HepG2 (cell line): ENCODE measurements around the gene NIP7. TPM values are rescaled to one million over a fixed set of nuclear protein-coding genes. Genes with fewer than 3 reads are reported as not detected.

Source experiments
- CAMTA2 ChIP-seq: sonication (generic); formaldehyde crosslinking; IDR thresholded peaks from 2 replicates; pipeline ENCODE4 v1.4.0; 2020; ENCODE audit warnings: mild to moderate bottlenecking, missing genetic modification reagents, borderline replicate concordance
- CCAR2 ChIP-seq: fragments of 200-400 bp; formaldehyde crosslinking; optimal IDR thresholded peaks from 2 replicates; pipeline ENCODE3; 2018; ENCODE audit warnings: low read depth, mild to moderate bottlenecking, low read length, moderate library complexity
- CEBPB ChIP-seq: IDR thresholded peaks from 2 replicates; pipeline ENCODE4 v1.6.1; 2011; ENCODE audit warnings: low read depth, low read length, improper control_type of control experiment, borderline replicate concordance
- E2F5 ChIP-seq: sonication (generic); formaldehyde crosslinking; conservative IDR thresholded peaks from 2 replicates; pipeline ENCODE4 v1.4.0; 2020; ENCODE audit warnings: missing genetic modification reagents
- FOXA3 ChIP-seq: IDR thresholded peaks from 2 replicates; pipeline ENCODE4 v1.6.1; 2016; ENCODE audit warnings: missing genetic modification reagents, missing compliant biosample characterization
- PRDM4 ChIP-seq: sonication (generic); formaldehyde crosslinking; IDR thresholded peaks from 2 replicates; pipeline ENCODE4 v1.9.0; 2021; ENCODE audit warnings: missing genetic modification reagents, borderline replicate concordance
- YY1 ChIP-seq: IDR thresholded peaks from 2 replicates; pipeline ENCODE4 v1.6.1; 2011; ENCODE audit warnings: low read length, low read depth, moderate library complexity, mild to moderate bottlenecking; ENCODE audit not compliant: insufficient read depth, insufficient replicate concordance
- ZNF24 ChIP-seq: fragments of 450-650 bp; IDR thresholded peaks from 2 replicates; pipeline ENCODE4 v1.6.1; 2017; ENCODE audit warnings: antibody characterized with exemption, mild to moderate bottlenecking
- ZNF333 ChIP-seq: sonication (generic); formaldehyde crosslinking; IDR thresholded peaks from 2 replicates; pipeline ENCODE4 v1.4.0; 2020; ENCODE audit warnings: mild to moderate bottlenecking, missing genetic modification reagents, borderline replicate concordance
- ZNF530 ChIP-seq: sonication (generic); formaldehyde crosslinking; IDR thresholded peaks from 2 replicates; pipeline ENCODE4 v1.5.0; 2020; ENCODE audit warnings: low read depth, mild to moderate bottlenecking, missing genetic modification reagents
- ZNF558 ChIP-seq: sonication (generic); formaldehyde crosslinking; IDR thresholded peaks from 2 replicates; pipeline ENCODE4 v1.9.0; 2022; ENCODE audit warnings: mild to moderate bottlenecking, missing genetic modification reagents, borderline replicate concordance
- ZNF75D ChIP-seq: sonication (generic); formaldehyde crosslinking; IDR thresholded peaks from 2 replicates; pipeline ENCODE4 v1.8.1; 2023; ENCODE audit warnings: missing genetic modification reagents, mild to moderate bottlenecking, borderline replicate concordance
- polyA plus RNA-seq, 8 experiments: library from polyadenylated mRNA; depleted of rRNA in 3 of 8; stranded (reverse) in 7 of 8; unstranded in 1 of 8; fragments of >200 nt; fragmentation: Illumina TruSeq in 4 of 8; extraction: Trizol in 4 of 8; gene quantifications; 2 replicates each; pipeline versions ENCODE4 v1.2.1 to v1.2.3, GENCODE V29; 2011 to 2016; ENCODE audit warnings: low read depth in 4 of 8, missing spikeins in 1 of 8, mixed read lengths in 1 of 8; ENCODE audit not compliant: insufficient read depth in 1 of 8
- total RNA-seq, 5 experiments: library from RNA; depleted of rRNA; stranded (reverse); fragments of >200 nt; fragmentation: Illumina TruSeq; extraction: Trizol; gene quantifications; 2 replicates each; pipeline ENCODE4 v1.2.3, GENCODE V29; 2016; ENCODE audit warnings: low read depth in 1 of 5
- TF ChIP-seq, protein P1 (sequence below): sonication (generic); formaldehyde crosslinking; IDR thresholded peaks from 2 replicates; pipeline ENCODE4 v1.8.0; 2022; ENCODE audit warnings: missing genetic modification reagents, mild to moderate bottlenecking, borderline replicate concordance
- TF ChIP-seq, protein P2 (sequence below): sonication (generic); formaldehyde crosslinking; IDR thresholded peaks from 2 replicates; pipeline ENCODE4 v1.4.0; 2020; ENCODE audit warnings: missing genetic modification reagents

Gene NIP7
- total and polyA plus RNA-seq, 2 of the 13 experiments (the other 11 are each of a cell fraction or from before 2014, with no cell fraction given), result 15.3 to 114 TPM

- TF ChIP-seq CEBPB, result no peak
- no peak for TF ChIP-seq ZNF24
- no peak for TF ChIP-seq PRDM4 (CRISPR knock-in tag)
- TF ChIP-seq ZNF75D (CRISPR knock-in tag), result no peak
- TF ChIP-seq, protein P1, sequence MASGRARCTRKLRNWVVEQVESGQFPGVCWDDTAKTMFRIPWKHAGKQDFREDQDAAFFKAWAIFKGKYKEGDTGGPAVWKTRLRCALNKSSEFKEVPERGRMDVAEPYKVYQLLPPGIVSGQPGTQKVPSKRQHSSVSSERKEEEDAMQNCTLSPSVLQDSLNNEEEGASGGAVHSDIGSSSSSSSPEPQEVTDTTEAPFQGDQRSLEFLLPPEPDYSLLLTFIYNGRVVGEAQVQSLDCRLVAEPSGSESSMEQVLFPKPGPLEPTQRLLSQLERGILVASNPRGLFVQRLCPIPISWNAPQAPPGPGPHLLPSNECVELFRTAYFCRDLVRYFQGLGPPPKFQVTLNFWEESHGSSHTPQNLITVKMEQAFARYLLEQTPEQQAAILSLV (CRISPR knock-in tag), result no peak; the same call in 1 of the 2 replicates
- peak; percentile 73 for TF ChIP-seq FOXA3 (CRISPR knock-in tag)
- TF ChIP-seq YY1, result peak; percentile 58
- TF ChIP-seq, protein P2, sequence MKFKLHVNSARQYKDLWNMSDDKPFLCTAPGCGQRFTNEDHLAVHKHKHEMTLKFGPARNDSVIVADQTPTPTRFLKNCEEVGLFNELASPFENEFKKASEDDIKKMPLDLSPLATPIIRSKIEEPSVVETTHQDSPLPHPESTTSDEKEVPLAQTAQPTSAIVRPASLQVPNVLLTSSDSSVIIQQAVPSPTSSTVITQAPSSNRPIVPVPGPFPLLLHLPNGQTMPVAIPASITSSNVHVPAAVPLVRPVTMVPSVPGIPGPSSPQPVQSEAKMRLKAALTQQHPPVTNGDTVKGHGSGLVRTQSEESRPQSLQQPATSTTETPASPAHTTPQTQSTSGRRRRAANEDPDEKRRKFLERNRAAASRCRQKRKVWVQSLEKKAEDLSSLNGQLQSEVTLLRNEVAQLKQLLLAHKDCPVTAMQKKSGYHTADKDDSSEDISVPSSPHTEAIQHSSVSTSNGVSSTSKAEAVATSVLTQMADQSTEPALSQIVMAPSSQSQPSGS (CRISPR knock-in tag), result peak; percentile 48; the same call in 1 of the 2 replicates
- no peak for TF ChIP-seq CCAR2
- TF ChIP-seq ZNF333 (CRISPR knock-in tag), result no peak
- TF ChIP-seq ZNF530, result no peak
- no peak for TF ChIP-seq E2F5 (CRISPR knock-in tag)
- no peak for TF ChIP-seq ZNF558 (CRISPR knock-in tag)
- TF ChIP-seq CAMTA2, result no peak
Measured at GRCh38 chr16:69326172-69326873, 13.2 kb upstream of the NIP7 start (continued).
